ENCODE results near the gene EXOC2. TPM values are rescaled to one million over a fixed set of nuclear protein-coding genes. Genes with fewer than 3 reads are reported as not detected.

Gene EXOC2
- total RNA-seq, 2 donors from 2014 or later: 17.2 to 24.1 TPM

DNA sequence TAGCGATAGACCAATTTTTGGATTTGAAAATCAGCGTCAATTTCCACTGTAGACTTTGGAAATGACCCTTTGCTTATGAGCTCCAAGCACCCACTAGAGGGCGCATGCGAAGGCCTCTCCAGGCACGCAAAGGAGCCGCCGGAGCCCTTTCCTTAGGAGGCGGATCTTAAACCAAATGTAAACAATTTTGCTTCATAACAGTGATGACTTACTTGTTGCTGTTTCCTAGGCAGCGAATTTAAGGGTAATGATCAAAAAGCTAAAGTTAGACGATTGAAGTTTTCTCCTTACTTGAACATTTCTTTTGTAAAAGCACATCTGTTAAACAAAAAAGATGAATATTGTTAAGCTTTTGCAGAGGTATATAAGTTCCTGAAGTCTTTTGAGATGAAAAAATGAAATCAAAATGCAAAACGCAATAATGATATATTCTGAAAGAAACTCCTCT lies 29.2 kb upstream of the EXOC2 start:
- H3K36me3 ChIP-seq: no peaks in the 10 kb centered on the region
- H3K4me3 ChIP-seq: no peak overlapping the region
- no peaks in the 10 kb centered on the region for H3K4me1 ChIP-seq (ENCODE audit: control insufficient read depth in 1 of 2, low read depth in 2 of 2)
- peak; percentile 12 for DNase-seq (ENCODE audit: low spot score)
- H3K27ac ChIP-seq: no peak overlapping the region
- no peaks in the 10 kb centered on the region for H3K9me3 ChIP-seq
- no peaks in the 10 kb centered on the region for H3K27me3 ChIP-seq (replicated peaks; ENCODE audit: insufficient read depth)
- peak; percentile 35 for ATAC-seq (ENCODE audit: insufficient number of reproducible peaks, low FRiP score, low read depth)
- peak; percentile 73 for TF ChIP-seq CTCF (IDR thresholded peaks at IDR 0.05)

DNA sequence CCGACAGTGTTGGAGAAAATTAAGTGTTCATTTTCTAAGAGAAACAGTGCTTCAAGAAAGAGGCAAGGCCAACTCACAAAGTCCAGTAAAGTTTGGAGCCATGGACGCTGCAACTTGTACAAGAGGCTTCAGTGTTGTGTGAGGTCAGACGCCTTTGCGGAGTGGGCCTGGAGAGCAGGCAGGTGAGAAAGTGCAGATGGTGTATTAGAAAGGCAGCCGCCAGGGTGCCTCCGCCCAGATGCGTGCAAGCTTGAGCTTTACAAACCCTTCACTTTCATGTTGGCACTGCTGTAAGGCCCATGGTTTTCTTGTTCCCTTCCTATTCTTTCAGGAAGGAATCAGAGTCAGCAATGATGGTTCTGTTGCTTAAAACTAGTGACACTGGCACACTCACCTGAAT lies 25.4 kb upstream of the EXOC2 start:
- TF ChIP-seq CTCF (IDR thresholded peaks at IDR 0.05): no peak
- ATAC-seq (ENCODE audit: insufficient number of reproducible peaks, low FRiP score, low read depth) (no peak), DNase-seq (ENCODE audit: low spot score) (no peak)

DNA sequence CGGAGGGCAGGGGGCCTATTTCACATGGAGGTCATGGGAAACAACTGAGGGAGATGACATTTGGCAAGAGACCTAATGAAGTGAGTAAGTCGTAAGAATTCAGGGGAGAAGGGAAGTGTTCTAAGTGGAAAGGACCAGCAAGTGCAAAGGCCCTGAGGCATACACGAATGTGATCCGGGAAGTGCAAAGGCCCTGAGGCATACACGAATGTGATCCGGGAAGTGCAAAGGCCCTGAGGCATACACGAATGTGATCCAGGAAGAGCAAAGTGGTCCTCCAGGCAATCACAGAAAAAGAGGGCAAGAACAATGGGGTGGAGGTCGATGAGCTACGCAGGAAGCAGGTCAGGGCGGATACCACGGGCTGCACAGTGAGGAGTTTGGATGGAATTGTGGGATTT lies 24.2 kb upstream of the EXOC2 start:
- Histone ChIP-seq H3K4me1 (ENCODE audit: control insufficient read depth in 1 of 2, low read depth in 2 of 2) (no peaks in the 10 kb centered on the region), H3K9me3 (no peaks in the 10 kb centered on the region), H3K27me3 (replicated peaks; ENCODE audit: insufficient read depth) (no peaks in the 10 kb centered on the region), H3K27ac (no peak overlapping the region), H3K4me3 (no peak overlapping the region), H3K36me3 (no peaks in the 10 kb centered on the region)
- no peak for ATAC-seq (ENCODE audit: insufficient number of reproducible peaks, low FRiP score, low read depth)
- TF ChIP-seq CTCF (IDR thresholded peaks at IDR 0.05): no peak
- no peak for DNase-seq (ENCODE audit: low spot score)

More for the DNA sequence above, 25.4 kb upstream of the EXOC2 start:
- no peaks in the 10 kb centered on the region for H3K9me3 ChIP-seq
- H3K27me3 ChIP-seq (replicated peaks; ENCODE audit: insufficient read depth): no peaks in the 10 kb centered on the region
- no peaks in the 10 kb centered on the region for H3K36me3 ChIP-seq
- H3K4me3 ChIP-seq: no peak overlapping the region
- H3K27ac ChIP-seq: no peak overlapping the region
- H3K4me1 ChIP-seq (ENCODE audit: control insufficient read depth in 1 of 2, low read depth in 2 of 2): no peaks in the 10 kb centered on the region

GRCh38 chr6:715709-716491 lies 23.0 kb upstream of the EXOC2 start:
- TF ChIP-seq CTCF (IDR thresholded peaks at IDR 0.05): no peak
- ATAC-seq (ENCODE audit: insufficient number of reproducible peaks, low FRiP score, low read depth): no peak
- no peak overlapping the region for H3K27ac ChIP-seq

DNA sequence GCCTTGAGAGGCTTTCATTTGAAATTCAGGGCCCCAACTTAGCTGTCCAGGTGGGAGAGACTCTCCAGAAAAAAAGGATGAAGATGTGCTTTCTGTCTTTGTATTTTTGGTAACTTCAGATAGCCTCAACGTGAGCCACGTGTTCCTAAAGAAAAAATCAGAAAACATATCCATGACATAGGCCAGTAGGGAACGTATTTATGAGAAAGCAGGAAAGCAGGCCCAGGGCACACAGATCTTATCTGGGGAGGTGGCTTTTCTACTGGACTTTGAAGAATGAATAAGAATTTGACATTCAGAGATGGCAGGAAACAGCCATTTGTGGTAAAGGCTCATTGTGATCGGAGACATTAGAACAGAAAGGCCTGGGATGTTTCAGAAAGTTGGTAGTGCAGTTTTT lies 21.2 kb upstream of the EXOC2 start:
- H3K27ac ChIP-seq: no peak overlapping the region
- H3K9me3 ChIP-seq: no peaks in the 10 kb centered on the region
- DNase-seq (ENCODE audit: low spot score) (no peak), ATAC-seq (ENCODE audit: insufficient number of reproducible peaks, low FRiP score, low read depth) (no peak)
- H3K27me3 ChIP-seq (replicated peaks; ENCODE audit: insufficient read depth): no peaks in the 10 kb centered on the region
- no peak overlapping the region for H3K4me3 ChIP-seq
- TF ChIP-seq CTCF (IDR thresholded peaks at IDR 0.05): no peak
- H3K4me1 ChIP-seq (ENCODE audit: control insufficient read depth in 1 of 2, low read depth in 2 of 2): peaks cover 0 to 11% of the 10 kb centered on the region in 2 donors
- no peaks in the 10 kb centered on the region for H3K36me3 ChIP-seq

More at GRCh38 chr6:715709-716491, 23.0 kb upstream of the EXOC2 start:
- H3K4me1 ChIP-seq (ENCODE audit: control insufficient read depth in 1 of 2, low read depth in 2 of 2): peaks cover 0 to 3% of the 10 kb centered on the region in 2 donors
- no peak overlapping the region for H3K4me3 ChIP-seq
- no peaks in the 10 kb centered on the region for H3K36me3 ChIP-seq
- DNase-seq (ENCODE audit: low spot score): no peak
- H3K9me3 ChIP-seq: no peaks in the 10 kb centered on the region
- no peaks in the 10 kb centered on the region for H3K27me3 ChIP-seq (replicated peaks; ENCODE audit: insufficient read depth)
